Cerebellar nuclear complex (tissue), 1 donor: ENCODE results near the gene MRPL4.

ENCODE experiments used
- DNase-seq, 2 experiments: peaks; one replicate each; lab custom pipeline; 2025; lab: John Stamatoyannopoulos, UW

Gene MRPL4

GRCh38 chr19:10289167-10289835 is 37.3 kb downstream of the MRPL4 start:
- DNase-seq: no peak

GRCh38 chr19:10289836-10290356 is 37.9 kb downstream of the MRPL4 start, which contains the start of gene ICAM5:
ICAM5 (plus strand) TSS chr19:10289952; CDS start chr19:10290044, 92 bp downstream.
- no peak for DNase-seq

- DNase-seq: no peak
Observed at GRCh38 chr19:10290357-10290875, 38.4 kb downstream of the MRPL4 start.

GRCh38 chr19:10290876-10291553 is 39.0 kb downstream of the MRPL4 start:
- DNase-seq: no peak

- DNase-seq: no peak
Observed at GRCh38 chr19:10291554-10292205, 39.7 kb downstream of the MRPL4 start.

- no peak for DNase-seq
Observed at GRCh38 chr19:10292206-10292788, 40.3 kb downstream of the MRPL4 start.

- DNase-seq: no peak
Observed at GRCh38 chr19:10292789-10293636, 41.0 kb downstream of the MRPL4 start.

- DNase-seq: no peak
Observed at GRCh38 chr19:10293637-10294367, 41.8 kb downstream of the MRPL4 start.

GRCh38 chr19:10294368-10294697 is 42.3 kb downstream of the MRPL4 start:
- no peak for DNase-seq

GRCh38 chr19:10295305-10295846 is 43.4 kb downstream of the MRPL4 start:
- DNase-seq: no peak

- no peak for DNase-seq
Observed at GRCh38 chr19:10295847-10296591, 44.0 kb downstream of the MRPL4 start.

- no peak for DNase-seq
Observed at GRCh38 chr19:10299545-10300458, 47.8 kb downstream of the MRPL4 start.

GRCh38 chr19:10305139-10305806 is 53.3 kb downstream of the MRPL4 start:
- DNase-seq: no peak

GRCh38 chr19:10306327-10306726 is 54.3 kb downstream of the MRPL4 start:
- no peak for DNase-seq

- no peak for DNase-seq
Observed at GRCh38 chr19:10309423-10309822, 57.4 kb downstream of the MRPL4 start, which contains the start of gene ZGLP1. ZGLP1 (minus strand) TSS chr19:10309815.
